GM18505 (cell line): ENCODE data around the gene MACROD2.
"Not testable (repeated sequence)": the region's sequence is repeated elsewhere in the genome, so short reads cannot be mapped to it uniquely, and the experiment has no call there.

Experiments used
- ATAC-seq: cut with Tn5 transposase; IDR thresholded peaks from one replicate; pipeline ENCODE4 v1.9.1; 2021; ENCODE audit not compliant: unreplicated experiment
- POLR2A ChIP-seq: IDR thresholded peaks from 4 replicates; pipeline ENCODE4 v1.6.1; 2011; ENCODE audit warnings: borderline replicate concordance; ENCODE audit not compliant: insufficient read depth, insufficient read length; ENCODE audit errors: extremely low read depth

The MACROD2 gene

DNA sequence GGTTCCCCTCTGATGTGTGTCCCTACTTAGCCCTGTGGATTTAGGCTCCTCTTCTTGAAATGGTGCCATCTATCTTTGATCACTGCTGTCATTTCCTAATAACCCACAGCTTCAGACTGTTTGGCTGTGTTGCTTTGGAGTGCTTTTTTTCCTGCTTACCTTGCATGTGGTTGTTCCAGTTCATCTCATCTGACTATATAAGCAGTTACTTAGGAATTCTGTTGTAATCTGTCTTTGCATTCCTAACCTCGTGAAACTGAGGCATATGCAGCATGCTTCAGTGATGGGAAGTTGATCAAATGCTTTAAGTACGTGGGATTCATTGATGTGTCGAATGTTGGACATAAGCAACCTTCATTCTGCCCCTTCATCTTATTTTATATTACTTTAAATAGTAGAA is 457.9 kb downstream of the MACROD2 start:
- no peak for ATAC-seq
- TF ChIP-seq POLR2A: no peak

DNA sequence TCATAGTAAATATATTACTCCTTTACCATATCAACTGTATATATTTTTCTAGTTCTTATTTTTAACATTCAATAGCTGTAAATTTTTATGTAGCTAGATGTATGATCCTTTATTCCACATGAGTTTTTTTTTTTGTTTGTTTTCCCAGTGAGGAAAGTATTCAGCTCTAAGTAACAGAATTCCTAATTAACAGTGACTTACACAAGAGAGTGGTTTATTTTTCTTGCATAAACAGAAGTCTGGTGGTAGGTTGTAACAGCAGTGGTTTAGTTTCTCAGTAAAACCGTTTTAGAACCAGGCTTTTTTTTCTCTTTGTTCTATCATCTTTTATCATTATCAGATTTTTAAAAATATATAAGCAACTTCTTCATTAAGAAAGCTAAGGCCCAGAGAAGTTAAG is 459.0 kb downstream of the MACROD2 start:
- no peak for ATAC-seq
- no peak for TF ChIP-seq POLR2A

DNA sequence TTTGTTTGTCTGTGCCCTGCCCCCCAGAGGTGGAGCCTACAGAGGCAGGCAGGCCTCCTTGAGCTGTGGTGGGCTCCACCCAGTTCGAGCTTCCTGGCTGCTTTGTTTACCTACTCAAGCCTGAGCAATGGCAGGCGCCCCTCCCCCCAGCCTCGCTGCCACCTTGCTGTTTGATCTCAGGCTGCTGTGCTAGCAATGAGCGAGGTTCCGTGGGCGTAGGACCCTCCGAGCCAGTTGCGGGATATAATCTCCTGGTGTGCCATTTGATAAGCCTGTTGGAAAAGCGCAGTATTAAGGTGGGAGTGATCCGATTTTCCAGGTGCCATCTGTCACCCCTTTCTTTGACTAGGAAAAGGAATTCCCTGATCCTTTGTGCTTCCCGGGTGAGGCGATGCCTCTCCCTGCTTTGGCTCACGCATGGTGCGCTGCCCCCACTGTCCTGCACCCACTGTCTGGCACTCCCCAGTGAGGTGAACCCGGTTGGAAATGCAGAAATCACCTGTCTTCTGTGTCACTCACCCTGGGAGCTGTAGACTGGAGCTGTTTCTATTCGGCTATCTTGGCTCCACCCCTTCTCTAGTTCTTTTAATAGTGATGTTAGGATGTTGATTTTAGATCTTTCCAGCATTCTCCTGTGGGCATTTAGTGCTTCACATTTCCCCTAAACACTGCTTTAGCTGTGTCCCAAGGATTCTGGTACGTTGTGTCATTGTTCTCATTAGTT is 471.9 kb downstream of the MACROD2 start:
- ATAC-seq: not testable (repeated sequence)

DNA sequence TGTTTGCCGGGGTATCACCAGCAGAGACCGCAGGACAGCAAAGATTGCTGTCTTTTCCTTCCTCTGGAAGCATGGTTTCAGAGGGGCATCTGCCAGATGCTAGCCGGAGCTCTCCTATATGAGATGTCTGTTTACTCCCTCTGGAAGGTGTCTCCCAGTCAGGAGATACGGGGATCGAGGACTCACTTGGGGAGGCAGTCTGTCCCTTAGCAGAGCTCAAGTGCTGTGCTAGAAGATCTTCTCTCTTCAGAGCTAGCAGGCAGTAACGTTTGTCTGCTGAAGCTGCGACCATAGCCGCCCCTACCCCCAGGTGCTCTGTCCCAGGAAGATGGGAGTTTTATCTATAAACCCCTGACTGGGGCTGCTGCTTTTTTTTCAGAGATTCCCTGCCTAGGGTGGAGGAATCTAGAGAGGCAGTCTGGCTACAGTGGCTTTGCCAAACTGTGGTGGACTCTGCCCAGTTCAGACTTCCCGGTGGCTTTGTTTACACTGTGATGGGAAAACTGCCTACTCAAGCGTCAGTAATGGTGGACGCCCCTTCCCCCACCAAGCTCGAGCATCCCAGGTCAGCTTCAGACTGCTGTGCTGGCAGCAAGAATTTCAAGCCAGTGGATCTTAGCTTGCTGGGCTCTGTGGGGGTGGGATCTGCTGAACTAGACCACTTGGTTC is 475.0 kb downstream of the MACROD2 start:
- TF ChIP-seq POLR2A: no peak
- ATAC-seq: no peak

- TF ChIP-seq POLR2A: no peak
- no peak for ATAC-seq
Observed at GRCh38 chr20:14470977-14471661, 475.8 kb downstream of the MACROD2 start.

- ATAC-seq: no peak
- TF ChIP-seq POLR2A: no peak
Observed at GRCh38 chr20:14477125-14477524, 481.8 kb downstream of the MACROD2 start.

GRCh38 chr20:14478126-14478525 is 482.8 kb downstream of the MACROD2 start:
- ATAC-seq: no peak
- TF ChIP-seq POLR2A: no peak

GRCh38 chr20:14481863-14482262 is 486.5 kb downstream of the MACROD2 start:
- no peak for ATAC-seq
- TF ChIP-seq POLR2A: no peak

GRCh38 chr20:14488212-14488611 is 492.9 kb downstream of the MACROD2 start:
- no peak for ATAC-seq
- no peak for TF ChIP-seq POLR2A

- ATAC-seq: no peak
- TF ChIP-seq POLR2A: no peak
Observed at GRCh38 chr20:14488756-14489479, 493.6 kb downstream of the MACROD2 start.

- ATAC-seq: no peak
- TF ChIP-seq POLR2A: no peak
Observed at GRCh38 chr20:14489544-14489943, 494.2 kb downstream of the MACROD2 start.

GRCh38 chr20:14491436-14491835 is 496.1 kb downstream of the MACROD2 start:
- no peak for TF ChIP-seq POLR2A
- no peak for ATAC-seq

GRCh38 chr20:14493408-14493807 is 498.1 kb downstream of the MACROD2 start:
- no peak for TF ChIP-seq POLR2A
- ATAC-seq: no peak
